ENCODE measurements around the gene DYNLL2. TPM values are rescaled to one million over a fixed set of nuclear protein-coding genes. Genes with fewer than 3 reads are reported as not detected.

The DYNLL2 gene
- total RNA-seq, 1 experiment from 2014 or later = 38.7 TPM

GRCh38 chr17:58051468-58051867, 31.8 kb upstream of the DYNLL2 start:
- no peaks in the 10 kb centered on the region for H3K79me2 ChIP-seq (ENCODE audit: insufficient read depth, low read length)
- no peak overlapping the region for H2BK5ac ChIP-seq (ENCODE audit: insufficient read length, low read length)
- 0 out of 2 replicates have a peak, but pooled peaks cover 4% of the 10 kb centered on the region for H3K4me1 ChIP-seq (ENCODE audit: insufficient read depth, low read length)
- no peak overlapping the region for H3K27ac ChIP-seq (ENCODE audit: insufficient read length, low read depth, low read length)
- H3K4ac ChIP-seq (ENCODE audit: low read depth, low read length) = no peak overlapping the region
- H2AK5ac ChIP-seq (ENCODE audit: insufficient read length, low read length) = no peak overlapping the region
- Mint-ChIP-seq H3K27ac (no peak overlapping the region; a peak in 1 of 7 replicates), H3K4me3 (no peak overlapping the region), H3K9me3 (no peaks in the 10 kb centered on the region), H3K27me3 (ENCODE audit: low read depth) (peaks cover 13% of the 10 kb centered on the region; the same call in 1 of the 2 replicates), H3K4me1 (peaks cover 9% of the 10 kb centered on the region in 2 experiments), H3K36me3 (ENCODE audit: insufficient read depth in 1 of 3, low read depth in 3 of 3) (no peaks in the 10 kb centered on the region)
- H3K56ac ChIP-seq (ENCODE audit: insufficient read length, low read depth, low read length) = no peak overlapping the region
- no peak overlapping the region for H3K4me2 ChIP-seq (ENCODE audit: insufficient read depth, insufficient read length, low read length)
- H3K23me2 ChIP-seq (ENCODE audit: insufficient read length, low read depth, low read length, poor library complexity, severe bottlenecking) = peaks cover 3% of the 10 kb centered on the region
- H2BK15ac ChIP-seq (ENCODE audit: low read depth, low read length) = no peak overlapping the region
- H2BK12ac ChIP-seq (ENCODE audit: insufficient read length, low read depth, low read length) = no peak overlapping the region
- no CpG with 5 or more reads among the region's 1 CpG for WGBS (ENCODE audit: extremely low coverage, insufficient read length, low lambda C conversion rate)
- no peaks in the 10 kb centered on the region for H3K79me1 ChIP-seq (ENCODE audit: insufficient read depth, low read depth, low read length, poor library complexity, severe bottlenecking)
- H3K9me3 ChIP-seq (ENCODE audit: control insufficient read depth, low read depth, low read length) = no peaks in the 10 kb centered on the region
- no peak overlapping the region for H3K23ac ChIP-seq (ENCODE audit: insufficient read length, low read depth, low read length)
- H3T11ph ChIP-seq (ENCODE audit: low read length) = no peak overlapping the region
- no peak overlapping the region for H3K14ac ChIP-seq (ENCODE audit: insufficient read depth, low read length)
- no peaks in the 10 kb centered on the region for H4K20me1 ChIP-seq (ENCODE audit: control insufficient read depth, insufficient read depth, insufficient read length)
- TF ChIP-seq CTCF (conservative IDR thresholded peaks at IDR 0.05) = no peak
- H4K8ac ChIP-seq (replicated peaks; ENCODE audit: insufficient read length, low read depth, low read length) = no peak overlapping the region
- no peak overlapping the region for H3K9ac ChIP-seq (ENCODE audit: extremely low read depth, insufficient read length, low read length)
- no peak overlapping the region for H2AFZ ChIP-seq (ENCODE audit: low read length)
- H3K27me3 ChIP-seq (ENCODE audit: insufficient read depth, low read length) = no peaks in the 10 kb centered on the region
- DNase-seq = no peak
- H2BK120ac ChIP-seq (ENCODE audit: low read depth, low read length, poor library complexity, severe bottlenecking) = no peak overlapping the region
- no peak overlapping the region for H4K5ac ChIP-seq (ENCODE audit: insufficient read length, low read depth, low read length)
- H2BK20ac ChIP-seq (ENCODE audit: low read depth, low read length, poor library complexity, severe bottlenecking) = no peak overlapping the region
- H3K18ac ChIP-seq (ENCODE audit: insufficient read length, low read depth, low read length) = no peak overlapping the region
- H4K91ac ChIP-seq (ENCODE audit: insufficient read length, low read depth, low read length) = no peak overlapping the region

Data from H9 (cell line).